Measurements from ENCODE around the gene TMEM202. TPM values are rescaled to one million over a fixed set of nuclear protein-coding genes. Genes with fewer than 3 reads are reported as not detected.
A peak's percentile ranks its signal among the peaks of the same experiment; 100 is the strongest.

TMEM202 gene, protein sequence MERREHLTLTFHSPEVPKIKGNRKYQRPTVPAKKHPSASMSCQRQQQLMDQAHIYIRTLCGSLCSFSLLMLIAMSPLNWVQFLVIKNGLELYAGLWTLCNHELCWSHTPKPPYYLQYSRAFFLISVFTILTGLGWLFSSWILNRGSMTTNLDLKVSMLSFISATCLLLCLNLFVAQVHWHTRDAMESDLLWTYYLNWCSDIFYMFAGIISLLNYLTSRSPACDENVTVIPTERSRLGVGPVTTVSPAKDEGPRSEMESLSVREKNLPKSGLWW
- total RNA-seq, result not detected
- under 1 TPM in 1 of 6 donors, not detected in 5; 0.38 TPM for polyA plus RNA-seq (ENCODE audit: insufficient read length in 6 of 6)
- long read RNA-seq, donor 1, result 0 reads
- long read RNA-seq, donor 2, result 0 reads
- long read RNA-seq, donor 3, result 0 reads
- long read RNA-seq, donor 4, result 0 reads
- long read RNA-seq, donor 5, result 0 reads
- long read RNA-seq, donor 6, result 0 reads
- long read RNA-seq, donor 7, result 0 reads
- long read RNA-seq, donor 8, result 0 reads
- long read RNA-seq, donor 9, result 0 reads
- long read RNA-seq, donor 10, result 0 reads
- long read RNA-seq, donor 11, result 0 reads
- long read RNA-seq, donor 12, result 0 reads

DNA sequence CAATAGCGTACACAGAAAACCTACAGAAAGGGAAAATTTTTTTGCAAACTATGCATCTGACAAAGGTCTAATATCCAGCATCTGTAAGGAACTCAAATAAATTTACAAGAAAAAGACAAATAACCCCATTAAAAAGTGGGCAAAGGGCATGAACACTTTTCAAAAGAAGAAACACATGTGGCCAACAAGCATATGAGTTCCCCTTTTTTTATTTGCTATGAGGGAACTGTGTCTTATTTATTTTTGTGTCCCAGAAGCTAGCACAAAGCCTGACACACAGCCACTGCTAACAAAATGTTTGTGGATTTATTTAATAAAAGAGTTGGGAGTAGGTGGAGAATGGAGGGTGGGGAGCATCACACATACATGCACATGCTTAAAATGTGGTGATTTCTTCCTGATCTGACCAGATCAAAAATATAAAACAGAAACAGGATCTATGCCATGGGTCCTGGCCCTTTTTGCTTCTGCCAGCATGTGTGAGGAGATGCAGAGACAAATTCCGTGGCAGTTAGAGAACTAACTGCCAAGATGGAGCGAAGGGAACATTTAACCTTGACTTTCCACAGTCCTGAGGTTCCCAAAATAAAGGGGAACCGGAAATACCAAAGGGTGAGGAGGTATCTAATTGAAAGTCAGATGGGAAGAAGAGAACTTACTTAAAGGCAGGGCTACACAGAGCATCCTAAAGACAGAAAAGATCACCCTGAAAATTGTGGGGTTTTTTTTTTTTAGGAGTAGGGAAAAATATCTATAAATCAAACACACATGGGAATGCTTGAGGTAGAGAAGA, at the start of gene TMEM202:
Gene TMEM202 (plus strand): TSS at position 510 of the 793 bp plus-strand sequence. CDS start 22 bp downstream, at position 532.
- DNase-seq, result no peak
- Histone ChIP-seq H3K36me3 (no peaks in the 10 kb centered on the region), H3K27ac (no peak within 1 kb of the TSS), H3K9me3 (no peaks in the 10 kb centered on the region), H3K4me1 (no peaks in the 10 kb centered on the region), H3K4me3 (no peak within 1 kb of the TSS), H3K27me3 (peaks cover 0 to 3% of the 10 kb centered on the region in 2 donors)
- intact Hi-C loops (cut with DNase I), result no loop called here
- ATAC-seq, result no peak
- TF ChIP-seq, protein P1, sequence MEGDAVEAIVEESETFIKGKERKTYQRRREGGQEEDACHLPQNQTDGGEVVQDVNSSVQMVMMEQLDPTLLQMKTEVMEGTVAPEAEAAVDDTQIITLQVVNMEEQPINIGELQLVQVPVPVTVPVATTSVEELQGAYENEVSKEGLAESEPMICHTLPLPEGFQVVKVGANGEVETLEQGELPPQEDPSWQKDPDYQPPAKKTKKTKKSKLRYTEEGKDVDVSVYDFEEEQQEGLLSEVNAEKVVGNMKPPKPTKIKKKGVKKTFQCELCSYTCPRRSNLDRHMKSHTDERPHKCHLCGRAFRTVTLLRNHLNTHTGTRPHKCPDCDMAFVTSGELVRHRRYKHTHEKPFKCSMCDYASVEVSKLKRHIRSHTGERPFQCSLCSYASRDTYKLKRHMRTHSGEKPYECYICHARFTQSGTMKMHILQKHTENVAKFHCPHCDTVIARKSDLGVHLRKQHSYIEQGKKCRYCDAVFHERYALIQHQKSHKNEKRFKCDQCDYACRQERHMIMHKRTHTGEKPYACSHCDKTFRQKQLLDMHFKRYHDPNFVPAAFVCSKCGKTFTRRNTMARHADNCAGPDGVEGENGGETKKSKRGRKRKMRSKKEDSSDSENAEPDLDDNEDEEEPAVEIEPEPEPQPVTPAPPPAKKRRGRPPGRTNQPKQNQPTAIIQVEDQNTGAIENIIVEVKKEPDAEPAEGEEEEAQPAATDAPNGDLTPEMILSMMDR (IDR thresholded peaks at IDR 0.05), result no peak

DNA sequence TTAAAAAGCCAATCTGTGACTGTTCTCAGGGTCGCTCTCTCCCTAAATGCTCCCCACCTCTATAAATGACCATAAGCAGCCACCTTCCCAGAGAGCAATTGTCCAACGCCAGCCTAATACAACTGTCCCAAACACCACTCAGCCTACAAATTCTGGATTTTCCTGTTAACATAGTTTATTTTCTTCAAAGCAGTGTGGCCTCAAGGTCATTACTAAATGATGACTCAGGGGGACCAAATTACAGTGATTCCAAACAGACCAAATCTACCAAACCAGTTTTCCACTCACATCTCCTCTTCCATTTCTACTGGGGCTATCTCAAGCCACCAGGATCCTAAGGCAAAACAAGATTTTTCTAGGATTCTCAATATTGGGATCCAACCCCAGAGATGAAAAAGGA, 44.8 kb upstream of the TMEM202 start:
- intact Hi-C loops (cut with DNase I), result no loop called here
- peaks cover 0 to 84% of the 10 kb centered on the region in 2 donors for H3K36me3 ChIP-seq
- ATAC-seq, result no peak

DNA sequence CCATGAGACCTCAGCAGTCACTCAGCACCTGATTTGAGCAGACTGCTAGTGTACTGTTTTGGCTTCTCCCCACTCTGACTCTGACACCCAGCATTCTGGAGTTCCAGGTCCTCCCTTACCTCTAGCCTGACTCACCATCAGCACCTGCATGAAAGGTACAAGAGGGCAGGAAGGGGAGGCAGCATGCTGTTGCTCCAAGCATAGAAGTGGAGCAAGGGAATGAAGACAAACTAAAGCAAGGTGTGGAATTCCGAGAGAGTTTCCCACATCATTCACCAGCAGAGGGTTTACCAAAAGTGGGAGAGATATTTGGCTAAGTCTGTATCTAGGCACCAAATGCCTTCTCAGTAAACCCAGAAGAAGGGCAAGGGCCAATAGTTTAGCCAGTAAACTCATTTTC, 43.6 kb upstream of the TMEM202 start:
- DNase-seq (no peak), ATAC-seq (no peak)
- Histone ChIP-seq H3K27ac (no peak overlapping the region), H3K36me3 (peaks cover 0 to 72% of the 10 kb centered on the region in 2 donors), H3K27me3 (no peaks in the 10 kb centered on the region), H3K4me1 (peaks cover 7 to 18% of the 10 kb centered on the region in 2 donors), H3K4me3 (no peak overlapping the region), H3K9me3 (no peaks in the 10 kb centered on the region)
- TF ChIP-seq, protein P1 (IDR thresholded peaks at IDR 0.05), result no peak
- intact Hi-C loops (cut with DNase I), result no loop called here

More for the DNA sequence above, 44.8 kb upstream of the TMEM202 start:
- Histone ChIP-seq H3K27me3 (no peaks in the 10 kb centered on the region), H3K27ac (no peak overlapping the region), H3K4me1 (peaks cover 0 to 8% of the 10 kb centered on the region in 2 donors), H3K4me3 (no peak overlapping the region), H3K9me3 (no peaks in the 10 kb centered on the region)
- TF ChIP-seq, protein P1 (IDR thresholded peaks at IDR 0.05), result no peak
- DNase-seq, result no peak

- H3K27me3 ChIP-seq, result no peaks in the 10 kb centered on the region
- H3K9me3 ChIP-seq, result no peaks in the 10 kb centered on the region
- peaks cover 7 to 23% of the 10 kb centered on the region in 2 donors for H3K4me1 ChIP-seq
- intact Hi-C loops (cut with DNase I), result no loop called here
- H3K36me3 ChIP-seq, result peaks cover 0 to 36% of the 10 kb centered on the region in 2 donors
- TF ChIP-seq, protein P1 (IDR thresholded peaks at IDR 0.05), result no peak
- no peak overlapping the region for H3K4me3 ChIP-seq
- peak overlapping the region in 1 of 2 donors; percentile 13 for H3K27ac ChIP-seq
- DNase-seq, result no peak
- ATAC-seq, result no peak
These were observed 40.0 kb upstream of the TMEM202 start for GRCh38 chr15:72358121-72358520.
